Left forelimb (tissue), 1 donor: ENCODE data around the gene FRMD1.

Source experiments
- DNase-seq: peaks from one replicate; pipeline ENCODE4 v3.0.0-alpha.2; 2018; ENCODE audit warnings: low spot score

The FRMD1 gene

DNA sequence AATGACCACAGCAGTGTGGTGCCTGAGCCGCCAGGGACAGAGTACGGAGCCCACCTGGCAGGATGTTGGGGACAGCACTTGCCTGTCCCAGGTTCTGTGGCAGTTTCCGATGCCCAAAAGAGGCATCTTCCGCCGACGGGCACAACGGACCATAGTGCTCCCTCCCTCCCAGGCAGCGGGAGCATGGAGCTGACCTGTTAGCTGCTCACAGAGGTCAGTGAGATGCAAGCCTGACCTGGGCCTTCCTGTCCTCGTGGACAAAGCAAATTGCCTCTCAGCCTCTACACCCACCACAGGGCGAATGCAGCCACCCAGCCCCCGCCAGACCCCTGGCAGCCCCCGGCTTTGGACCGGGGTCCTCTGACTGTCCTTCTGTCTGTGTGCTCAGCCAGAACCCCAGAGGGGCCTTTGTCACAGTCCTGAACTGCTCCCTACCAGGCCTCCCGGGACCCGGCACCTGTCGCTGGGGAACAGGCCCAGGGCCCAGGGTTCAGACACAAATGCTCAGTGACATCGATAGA, 16.2 kb upstream of the FRMD1 start:
- no peak for DNase-seq

GRCh38 chr6:168093634-168094033, 14.6 kb upstream of the FRMD1 start:
- no peak for DNase-seq

DNA sequence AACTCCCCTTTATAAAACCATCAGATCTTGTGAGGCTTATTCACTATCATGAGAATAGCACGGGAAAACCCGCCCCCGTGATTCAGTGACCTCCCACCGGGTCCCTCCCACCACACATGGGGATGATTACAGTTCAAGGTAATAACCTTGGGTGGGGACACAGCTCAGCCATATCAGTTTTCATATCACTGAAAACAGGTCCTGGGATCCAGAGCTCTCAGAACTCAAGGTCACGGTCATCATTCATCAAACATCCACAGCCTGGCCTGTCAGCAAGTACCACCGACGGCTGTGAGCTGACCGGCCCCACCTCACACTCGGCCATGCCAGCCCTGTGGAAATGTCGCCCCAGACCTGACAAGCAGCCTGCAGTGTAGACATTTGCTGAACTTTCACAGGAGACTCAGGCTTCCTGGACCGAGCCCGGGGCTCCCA, 14.1 kb upstream of the FRMD1 start:
- DNase-seq: no peak

DNA sequence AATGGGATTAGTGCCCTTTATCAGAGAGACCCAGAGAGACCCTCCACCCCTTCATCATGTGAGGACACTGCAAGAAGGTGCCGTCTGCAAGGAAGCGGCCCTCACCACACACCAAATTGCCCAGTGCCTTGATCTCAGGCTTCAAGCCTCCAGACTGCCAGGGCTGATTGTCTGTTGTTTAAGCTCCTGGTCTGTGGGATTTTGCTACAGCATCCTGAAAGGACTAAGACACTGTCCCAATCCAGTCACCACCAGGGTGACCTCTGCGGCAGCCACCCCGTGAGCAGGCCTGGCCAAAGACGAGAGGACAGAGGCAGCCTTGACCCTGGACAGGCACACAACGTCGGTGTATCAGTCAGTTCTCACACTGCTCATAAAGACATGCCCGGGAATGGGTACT, 13.5 kb upstream of the FRMD1 start:
- DNase-seq: no peak

DNA sequence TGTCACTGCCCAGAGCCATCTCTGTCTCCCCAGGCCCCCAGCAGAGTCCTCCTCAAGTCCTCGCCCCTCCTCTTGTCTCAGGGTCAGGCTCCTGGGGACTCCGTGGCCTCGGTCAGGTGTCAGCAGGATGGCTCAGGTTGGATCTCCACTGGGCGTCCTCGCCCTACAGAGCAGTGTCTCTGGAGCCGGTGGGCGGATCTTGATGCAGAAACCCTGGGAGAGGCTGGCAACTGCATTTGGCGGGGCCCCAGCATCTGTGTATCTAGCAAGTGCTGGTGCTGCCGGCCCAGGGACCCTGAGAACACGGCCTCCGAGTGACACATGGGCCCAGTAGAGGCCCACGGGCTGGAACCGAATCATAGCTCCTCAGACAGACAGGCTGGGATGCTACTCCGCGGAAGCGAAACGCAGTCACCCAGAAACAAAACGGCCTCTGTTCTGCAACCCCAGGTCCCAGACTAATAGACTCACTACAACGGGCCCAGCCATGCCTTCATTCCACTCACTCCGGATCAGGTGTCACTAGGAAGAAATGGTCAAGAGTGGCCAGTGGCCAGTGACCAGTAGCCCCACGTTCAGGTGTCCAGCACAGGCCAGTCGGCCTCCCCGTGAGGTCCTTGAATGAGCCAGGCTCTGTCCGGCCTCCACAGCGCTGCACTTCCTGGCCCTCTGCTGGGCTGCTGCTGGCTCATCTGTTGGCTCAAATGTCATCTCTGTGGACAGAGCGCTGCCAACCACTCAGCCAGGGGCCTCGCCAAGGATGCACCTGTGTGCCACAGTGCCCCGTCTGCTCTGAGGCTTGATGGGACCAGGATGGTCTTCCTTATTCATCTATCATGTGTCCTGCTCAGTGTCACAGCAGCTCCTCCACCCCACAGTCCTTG, 12.6 kb upstream of the FRMD1 start:
- no peak for DNase-seq

GRCh38 chr6:168090706-168091105, 11.7 kb upstream of the FRMD1 start:
- no peak for DNase-seq

DNA sequence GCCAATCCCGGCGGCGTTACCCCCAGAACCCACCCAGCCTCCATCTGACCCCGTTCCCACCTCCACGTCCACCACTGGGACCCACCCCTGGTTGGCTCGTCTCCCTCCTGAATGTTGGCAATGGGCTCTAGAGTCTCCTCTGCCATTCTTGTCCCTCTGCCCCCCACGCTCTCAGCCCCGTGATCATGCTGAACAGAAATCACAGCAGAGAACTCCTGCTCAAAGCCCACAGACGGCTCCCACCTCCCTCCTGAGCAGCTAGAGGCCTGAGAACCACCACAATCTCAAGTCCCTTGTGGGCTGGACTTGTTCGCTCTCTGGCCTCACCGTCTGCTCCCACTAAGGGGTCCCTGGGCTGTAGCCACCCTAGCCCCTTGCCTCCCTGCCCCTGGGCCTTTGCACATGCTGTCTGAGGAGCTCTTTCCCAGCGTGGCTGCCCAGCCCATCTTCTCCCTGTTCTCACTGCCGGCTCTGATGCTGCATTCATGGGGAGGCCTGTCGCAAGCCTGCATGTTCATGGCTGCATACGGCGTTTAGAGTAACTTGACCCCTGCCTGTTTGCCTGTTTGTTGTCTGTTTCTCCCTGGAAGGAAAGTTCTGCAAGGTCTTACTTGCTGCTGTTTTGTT, 11.2 kb upstream of the FRMD1 start:
- no peak for DNase-seq

- no peak for DNase-seq
Measured at GRCh38 chr6:168089186-168090063, 10.4 kb upstream of the FRMD1 start.

GRCh38 chr6:168088161-168089053, 9.4 kb upstream of the FRMD1 start:
- peak; percentile 74 for DNase-seq

DNA sequence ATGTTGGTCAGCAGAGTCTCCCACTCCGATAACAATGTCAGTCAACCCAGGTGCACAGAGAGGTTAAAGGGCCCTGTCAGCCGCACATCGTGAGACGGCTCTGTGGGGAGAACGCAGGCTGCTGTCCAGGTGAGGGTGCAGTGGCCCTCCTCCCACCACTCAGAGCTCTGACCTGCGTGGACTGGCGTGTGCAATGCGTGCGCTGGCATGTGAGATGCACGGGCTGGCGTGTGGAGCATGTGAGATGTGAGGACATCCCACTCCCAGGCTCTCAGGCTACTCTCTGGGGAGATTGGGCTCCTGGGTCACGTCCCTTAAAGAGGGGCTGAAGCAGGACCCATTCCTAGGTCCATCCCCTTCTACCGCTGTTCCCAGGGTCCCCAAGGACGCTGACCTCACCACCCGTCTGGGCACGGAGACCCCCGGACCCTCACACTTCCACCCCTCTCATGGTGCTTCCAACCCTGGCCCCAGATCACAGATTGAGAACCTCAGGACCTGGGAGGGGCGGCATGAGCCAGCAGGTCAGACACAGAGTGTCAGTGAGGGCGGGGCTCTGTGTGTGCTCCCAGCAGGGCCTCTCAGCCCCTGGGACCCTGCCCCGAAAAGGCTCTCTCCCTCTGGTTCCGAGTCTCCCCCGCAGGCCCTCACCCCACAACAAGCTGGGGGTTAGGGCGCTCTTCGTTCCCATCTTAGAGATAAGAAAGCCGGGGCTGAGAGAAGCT, 8.6 kb upstream of the FRMD1 start:
- no peak for DNase-seq

DNA sequence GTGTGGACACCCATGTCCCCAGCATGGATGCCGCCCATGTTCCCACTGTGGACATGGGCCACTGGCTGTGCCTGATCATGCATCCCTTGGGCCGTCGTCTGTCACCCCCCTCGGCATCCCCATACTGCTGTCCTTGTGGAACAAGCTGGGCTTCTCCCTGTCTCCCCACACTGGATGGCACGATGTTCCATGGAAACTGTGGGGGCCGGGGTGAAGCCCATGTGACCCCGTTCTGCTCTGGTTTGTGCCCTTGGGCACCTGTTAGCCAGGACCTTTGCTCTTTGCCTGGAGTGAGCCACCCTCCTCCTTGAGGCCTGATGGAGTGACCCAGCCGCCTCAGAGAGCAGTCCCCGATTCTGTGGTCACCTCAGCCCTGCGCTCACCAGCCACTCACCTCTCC, 7.6 kb upstream of the FRMD1 start:
- DNase-seq: no peak

GRCh38 chr6:168086066-168086465, 7.1 kb upstream of the FRMD1 start:
- DNase-seq: no peak

- no peak for DNase-seq
Measured at GRCh38 chr6:168084465-168085160, 5.6 kb upstream of the FRMD1 start.

DNA sequence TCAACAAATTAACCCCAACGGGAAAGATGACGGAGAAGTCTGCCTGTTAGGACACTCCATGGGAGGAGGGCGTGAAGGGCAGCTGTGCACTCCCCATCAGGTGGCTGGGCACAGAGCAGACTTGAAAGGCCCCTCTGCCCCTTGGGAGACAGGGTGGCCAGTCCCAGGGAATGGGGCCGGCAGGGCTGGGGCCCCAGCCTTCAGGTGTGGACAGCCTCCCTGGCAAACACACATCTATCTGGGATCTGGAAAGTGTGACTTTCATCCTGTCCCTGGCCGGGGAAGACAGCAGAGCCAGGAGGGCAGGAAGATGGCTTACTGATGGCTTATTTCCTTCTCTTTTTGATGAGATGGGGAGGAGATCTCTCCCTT, 4.5 kb upstream of the FRMD1 start:
- DNase-seq: no peak

GRCh38 chr6:168082860-168083513, 4.0 kb upstream of the FRMD1 start:
- DNase-seq: no peak

DNA sequence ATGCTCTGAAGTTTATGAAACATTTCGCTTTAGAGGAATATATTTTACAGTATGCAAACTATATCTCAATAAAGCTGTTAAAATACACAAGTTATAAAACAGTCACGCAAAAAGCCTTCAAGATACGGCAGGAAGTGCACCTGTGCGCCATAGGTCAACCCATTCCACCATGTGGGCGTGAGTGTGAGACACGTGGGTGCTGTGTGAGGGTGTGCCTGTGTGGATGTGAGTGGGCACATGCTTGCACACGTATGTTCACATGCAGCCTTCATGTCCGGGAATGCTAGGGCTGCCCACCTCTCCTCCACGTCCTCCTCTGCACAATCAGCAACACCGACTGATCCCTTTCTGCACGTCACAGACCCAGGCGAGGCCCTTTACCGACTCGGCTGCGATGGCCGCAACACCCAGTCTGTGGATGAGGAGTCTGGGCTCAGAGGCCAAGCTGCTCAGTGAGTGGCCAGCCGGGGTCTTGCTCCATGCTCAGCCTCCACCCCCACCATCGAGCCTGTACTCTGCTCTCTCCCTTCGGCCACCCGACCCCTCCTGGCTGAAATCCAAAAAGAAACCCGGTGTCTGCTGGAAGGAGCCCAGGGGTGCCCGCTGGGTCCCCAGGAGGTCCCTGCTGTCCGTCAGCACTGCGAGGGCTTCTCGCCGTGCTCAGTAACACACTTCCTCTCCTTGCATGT, 3.0 kb upstream of the FRMD1 start:
- no peak for DNase-seq

DNA sequence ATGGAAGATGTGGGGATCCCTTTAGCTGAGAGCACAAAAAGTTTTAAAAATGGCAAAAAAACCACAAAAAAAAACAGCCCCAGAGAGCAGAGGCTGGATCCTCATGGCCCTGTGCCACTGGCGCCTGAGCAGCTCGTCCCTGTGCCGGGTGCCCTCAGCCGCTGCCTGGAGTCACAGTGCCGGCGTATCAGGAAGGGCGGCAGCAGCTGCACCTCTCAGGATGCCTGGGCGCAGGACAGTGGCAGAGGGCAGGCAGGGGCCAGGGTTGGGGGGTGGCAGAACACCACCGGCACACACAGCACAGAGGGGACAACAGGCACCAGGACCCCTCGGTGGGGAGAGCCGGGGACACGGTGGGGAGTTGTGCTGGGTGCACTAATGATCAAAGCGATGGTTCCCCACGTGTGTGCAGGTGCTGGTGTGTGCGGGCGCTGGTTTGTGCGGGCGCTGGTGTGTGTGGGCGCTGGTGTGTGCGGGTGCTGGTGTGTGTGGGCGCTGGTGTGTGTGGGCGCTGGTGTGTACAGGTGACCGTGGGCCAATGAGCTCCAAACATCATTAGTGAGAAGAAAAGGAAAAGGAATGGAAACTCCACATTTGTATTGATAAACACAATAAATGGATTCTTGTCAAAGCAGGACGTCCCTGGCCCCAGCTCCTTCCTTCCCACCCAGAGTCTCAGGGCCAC, 1.5 kb upstream of the FRMD1 start:
- DNase-seq: no peak
